Osteoblast (primary cell): ENCODE results near the gene CNOT1. TPM values are rescaled to one million over a fixed set of nuclear protein-coding genes. Genes with fewer than 3 reads are reported as not detected.
"Not testable (repeated sequence)": the region's sequence is repeated elsewhere in the genome, so short reads cannot be mapped to it uniquely, and the experiment has no call there.

Experiments used
- DNase-seq: peaks from one replicate; pipeline ENCODE4 v3.0.0; 2011; ENCODE audit warnings: low spot score, mixed read lengths; ENCODE audit not compliant: insufficient read length; ENCODE audit errors: missing footprints
- H2AFZ ChIP-seq: 2 replicates; pipeline ENCODE4 v1.6.0; 2011; ENCODE audit warnings: mild to moderate bottlenecking, low read length
- H3K27ac ChIP-seq: 2 replicates; pipeline ENCODE4 v1.5.1; 2011; ENCODE audit warnings: mild to moderate bottlenecking, low read depth, low read length, moderate library complexity
- H3K27me3 ChIP-seq: 2 replicates; pipeline ENCODE4 v1.6.0; 2012; ENCODE audit warnings: mild to moderate bottlenecking, control low read depth, inconsistent platforms, low read length, moderate library complexity; ENCODE audit not compliant: insufficient read depth
- H3K36me3 ChIP-seq: 2 replicates; pipeline ENCODE4 v1.5.1; 2011; ENCODE audit warnings: mild to moderate bottlenecking, low read length, control low read depth, moderate library complexity; ENCODE audit not compliant: insufficient read depth
- H3K4me1 ChIP-seq: 2 replicates; pipeline ENCODE4 v1.5.1; 2011; ENCODE audit warnings: mild to moderate bottlenecking, low read length, control low read depth, moderate library complexity; ENCODE audit not compliant: insufficient read depth
- H3K4me2 ChIP-seq: 2 replicates; pipeline ENCODE4 v1.6.0; 2011; ENCODE audit warnings: mild to moderate bottlenecking, low read length; ENCODE audit not compliant: insufficient read depth
- H3K4me3 ChIP-seq: fragments of 200-600 bp; sonication (generic); 3 replicates; pipeline ENCODE4 v1.5.1; 2012; ENCODE audit warnings: mild to moderate bottlenecking, low read length, inconsistent platforms; ENCODE audit not compliant: insufficient read depth
- H3K79me2 ChIP-seq: 2 replicates; pipeline ENCODE4 v1.6.0; 2012; ENCODE audit warnings: mild to moderate bottlenecking, low read length, control low read depth, inconsistent platforms; ENCODE audit not compliant: insufficient read depth
- H3K9me3 ChIP-seq: 2 replicates; pipeline ENCODE4 v1.5.1; 2011; ENCODE audit warnings: low read depth, low read length, control low read depth
- H4K20me1 ChIP-seq: 2 replicates; pipeline ENCODE4 v1.6.0; 2012; ENCODE audit warnings: mild to moderate bottlenecking, low read length, control low read depth; ENCODE audit not compliant: insufficient read depth
- CTCF ChIP-seq: IDR thresholded peaks from 2 replicates; pipeline ENCODE4 v1.5.1; 2011; ENCODE audit warnings: mild to moderate bottlenecking, low read depth, low read length, moderate library complexity; ENCODE audit errors: extremely low read depth
- total RNA-seq: library from RNA; depleted of rRNA; stranded (reverse); fragments of >200 nt; gene quantifications from 2 replicates; pipeline ENCODE4 v1.2.3, GENCODE V29; 2012

Gene CNOT1
- total RNA-seq, 1 donor, result 122 TPM

- Histone ChIP-seq H3K36me3 (no peaks in the 10 kb centered on the region), H3K4me3 (no peak overlapping the region), H3K27me3 (no peaks in the 10 kb centered on the region), H2AFZ (no peak overlapping the region), H3K9me3 (no peaks in the 10 kb centered on the region), H4K20me1 (no peaks in the 10 kb centered on the region), H3K4me2 (no peak overlapping the region), H3K4me1 (peaks cover 9% of the 10 kb centered on the region), H3K79me2 (no peaks in the 10 kb centered on the region), H3K27ac (no peak overlapping the region)
- no peak for TF ChIP-seq CTCF
- no peak for DNase-seq
These were observed 9.6 kb upstream of the CNOT1 start for GRCh38 chr16:58639230-58639629.

GRCh38 chr16:58638148-58639036 is 8.8 kb upstream of the CNOT1 start:
- DNase-seq, result peak; percentile 90
- H2AFZ ChIP-seq, result peak overlapping the region; percentile 36
- peak overlapping the region; percentile 41 for H3K27ac ChIP-seq
- H3K79me2 ChIP-seq, result no peaks in the 10 kb centered on the region
- no peaks in the 10 kb centered on the region for H3K27me3 ChIP-seq
- no peak overlapping the region for H3K4me3 ChIP-seq
- no peaks in the 10 kb centered on the region for H3K9me3 ChIP-seq
- TF ChIP-seq CTCF, result peak; percentile 62
- peaks cover 9% of the 10 kb centered on the region for H3K4me1 ChIP-seq
- H3K36me3 ChIP-seq, result no peaks in the 10 kb centered on the region
- no peaks in the 10 kb centered on the region for H4K20me1 ChIP-seq
- no peak overlapping the region for H3K4me2 ChIP-seq

GRCh38 chr16:58637021-58637420 is 7.4 kb upstream of the CNOT1 start:
- not testable (repeated sequence) for H3K27me3 ChIP-seq, H4K20me1 ChIP-seq, H3K36me3 ChIP-seq, H3K4me1 ChIP-seq, H3K27ac ChIP-seq, H3K4me2 ChIP-seq, H2AFZ ChIP-seq, H3K9me3 ChIP-seq, H3K79me2 ChIP-seq, DNase-seq, H3K4me3 ChIP-seq

DNA sequence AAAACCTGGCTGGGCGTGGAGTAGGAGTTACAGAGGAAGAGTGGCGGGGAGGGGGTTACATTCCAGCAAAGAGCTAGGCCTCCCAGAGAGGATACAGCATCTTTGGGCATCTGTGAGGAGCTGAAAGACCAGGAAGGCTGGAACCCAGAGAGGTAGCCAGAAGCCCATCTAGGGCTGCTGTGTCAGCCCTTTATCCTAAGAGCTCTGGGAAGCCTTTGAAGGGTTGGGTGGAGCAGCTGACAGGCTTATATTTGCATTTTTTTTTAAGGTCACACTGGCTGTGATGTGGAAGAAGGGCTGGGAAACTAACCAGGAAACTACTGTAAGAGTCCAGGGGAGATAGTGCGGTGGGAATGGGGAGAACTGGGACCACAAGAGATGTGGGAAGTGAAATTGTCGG is 6.8 kb upstream of the CNOT1 start:
- H3K4me3 ChIP-seq, result no peak overlapping the region
- no peak overlapping the region for H2AFZ ChIP-seq
- no peaks in the 10 kb centered on the region for H3K79me2 ChIP-seq
- no peak for DNase-seq
- no peaks in the 10 kb centered on the region for H4K20me1 ChIP-seq
- no peaks in the 10 kb centered on the region for H3K9me3 ChIP-seq
- H3K27ac ChIP-seq, result no peak overlapping the region
- no peaks in the 10 kb centered on the region for H3K36me3 ChIP-seq
- peaks cover 9% of the 10 kb centered on the region for H3K4me1 ChIP-seq
- no peak overlapping the region for H3K4me2 ChIP-seq
- TF ChIP-seq CTCF, result no peak
- no peaks in the 10 kb centered on the region for H3K27me3 ChIP-seq
